Activated CD8-positive, alpha-beta T cell treated with anti-CD3 and anti-CD28 coated beads for 36 hours (primary cell): ENCODE data around the gene TTC16. TPM values are rescaled to one million over a fixed set of nuclear protein-coding genes. Genes with fewer than 3 reads are reported as not detected.

Source experiments
- ATAC-seq: fragments of 200-7000 bp; cut with Tn5 transposase; one replicate; pipeline ENCODE4 v1.10.0; 2021; ENCODE audit warnings: mild to moderate bottlenecking, moderate library complexity
- CTCF ChIA-PET: fragments of 350-600 bp; sonication (Branson Sonifier 250); formaldehyde crosslinking; loops from one replicate; lab custom pipeline; 2021; ENCODE audit warnings: antibody characterized with exemption; lab: Charles Lee
- POLR2A ChIA-PET: fragments of 350-600 bp; sonication (Branson Sonifier 250); formaldehyde crosslinking; loops from one replicate; lab custom pipeline; 2021; ENCODE audit warnings: antibody characterized with exemption; lab: Charles Lee
- DNase-seq: peaks from one replicate; pipeline ENCODE4 v3.0.0-alpha.2; 2020
- H3K27ac Mint-ChIP-seq: one replicate; pipeline ENCODE4 v1.8.0; 2021; ENCODE audit warnings: mild to moderate bottlenecking, mixed read lengths
- H3K27me3 Mint-ChIP-seq: one replicate; pipeline ENCODE4 v1.8.0; 2021; ENCODE audit warnings: mixed read lengths
- H3K36me3 Mint-ChIP-seq: one replicate; pipeline ENCODE4 v1.8.0; 2021; ENCODE audit warnings: low read depth, mixed read lengths
- H3K4me1 Mint-ChIP-seq: one replicate; pipeline ENCODE4 v1.8.0; 2021; ENCODE audit warnings: low read depth, mixed read lengths
- H3K4me3 Mint-ChIP-seq: one replicate; pipeline ENCODE4 v1.8.0; 2021; ENCODE audit warnings: mild to moderate bottlenecking, moderate library complexity, mixed read lengths
- H3K9me3 Mint-ChIP-seq: one replicate; pipeline ENCODE4 v1.8.0; 2021; ENCODE audit warnings: mixed read lengths
- intact Hi-C: fragments of 100-400 bp; cut with micrococcal nuclease; formaldehyde crosslinking; loops from one replicate; pipeline ENCODE4 v1.10.0; 2022
- total RNA-seq, 2 experiments: library from RNA; stranded (reverse); gene quantifications; one replicate each; pipeline ENCODE4 v1.2.3, GENCODE V29; 2021
- TF ChIP-seq, protein P1 (sequence below): fragments of 200-600 bp; IDR thresholded peaks from one replicate; pipeline ENCODE4 v1.8.0; 2022; ENCODE audit warnings: antibody characterized with exemption, mild to moderate bottlenecking

The TTC16 gene, protein sequence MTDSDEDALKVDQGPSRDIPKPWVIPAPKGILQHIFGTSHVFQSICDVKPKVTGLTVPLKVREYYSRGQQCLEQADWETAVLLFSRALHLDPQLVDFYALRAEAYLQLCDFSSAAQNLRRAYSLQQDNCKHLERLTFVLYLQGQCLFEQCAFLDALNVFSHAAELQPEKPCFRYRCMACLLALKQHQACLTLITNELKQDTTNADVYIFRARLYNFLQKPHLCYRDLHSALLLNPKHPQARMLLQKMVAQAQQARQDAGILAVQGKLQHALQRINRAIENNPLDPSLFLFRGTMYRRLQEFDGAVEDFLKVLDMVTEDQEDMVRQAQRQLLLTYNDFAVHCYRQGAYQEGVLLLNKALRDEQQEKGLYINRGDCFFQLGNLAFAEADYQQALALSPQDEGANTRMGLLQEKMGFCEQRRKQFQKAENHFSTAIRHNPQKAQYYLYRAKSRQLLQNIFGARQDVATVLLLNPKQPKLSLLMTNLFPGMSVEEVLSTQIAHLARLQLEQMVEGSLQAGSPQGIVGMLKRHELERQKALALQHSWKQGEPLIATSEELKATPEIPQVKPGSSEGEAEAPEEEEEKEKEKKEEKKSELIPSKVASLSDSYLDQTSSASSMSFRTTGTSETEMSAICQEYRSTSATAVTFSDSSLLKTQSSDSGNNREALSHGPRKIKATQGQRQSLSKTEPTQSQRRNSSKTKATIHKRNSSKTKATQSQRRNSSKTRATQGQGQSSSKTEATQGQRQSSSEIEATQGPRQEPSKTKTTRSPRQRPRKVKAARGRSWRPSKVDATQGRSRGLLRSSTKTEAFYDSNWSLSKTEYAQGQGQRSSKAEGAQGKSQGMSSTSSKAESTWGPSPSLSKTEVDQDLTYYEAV
- 1 to 10 TPM; 2.1 to 2.3 TPM for total RNA-seq

GRCh38 chr9:127715470-127716337 lies at the start of gene TTC16, which contains the start of gene PTRH1:
Gene TTC16 (plus strand): TSS chr9:127716079. CDS start chr9:127716146, 67 bp downstream.
Gene PTRH1 (minus strand): TSS chr9:127715663. CDS start chr9:127715639, 24 bp downstream.
- H3K27me3 Mint-ChIP-seq, result no peaks in the 10 kb centered on the region
- TF ChIP-seq, protein P1, sequence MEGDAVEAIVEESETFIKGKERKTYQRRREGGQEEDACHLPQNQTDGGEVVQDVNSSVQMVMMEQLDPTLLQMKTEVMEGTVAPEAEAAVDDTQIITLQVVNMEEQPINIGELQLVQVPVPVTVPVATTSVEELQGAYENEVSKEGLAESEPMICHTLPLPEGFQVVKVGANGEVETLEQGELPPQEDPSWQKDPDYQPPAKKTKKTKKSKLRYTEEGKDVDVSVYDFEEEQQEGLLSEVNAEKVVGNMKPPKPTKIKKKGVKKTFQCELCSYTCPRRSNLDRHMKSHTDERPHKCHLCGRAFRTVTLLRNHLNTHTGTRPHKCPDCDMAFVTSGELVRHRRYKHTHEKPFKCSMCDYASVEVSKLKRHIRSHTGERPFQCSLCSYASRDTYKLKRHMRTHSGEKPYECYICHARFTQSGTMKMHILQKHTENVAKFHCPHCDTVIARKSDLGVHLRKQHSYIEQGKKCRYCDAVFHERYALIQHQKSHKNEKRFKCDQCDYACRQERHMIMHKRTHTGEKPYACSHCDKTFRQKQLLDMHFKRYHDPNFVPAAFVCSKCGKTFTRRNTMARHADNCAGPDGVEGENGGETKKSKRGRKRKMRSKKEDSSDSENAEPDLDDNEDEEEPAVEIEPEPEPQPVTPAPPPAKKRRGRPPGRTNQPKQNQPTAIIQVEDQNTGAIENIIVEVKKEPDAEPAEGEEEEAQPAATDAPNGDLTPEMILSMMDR, result no peak
- peaks cover 36% of the 10 kb centered on the region for H3K4me1 Mint-ChIP-seq
- intact Hi-C loops, result no loop called here
- ChIA-PET POLR2A (interaction anchor here (0.8 to 4.1 kb wide), 12 partner anchors 9 to 268 kb away, joined by 3 to 26 read pairs (median 4); partner anchors contain the start of gene TOR2A), CTCF (interaction anchor here (0.6 to 4.1 kb wide), 7 partner anchors 17 to 179 kb away, joined by 3 to 25 read pairs (median 3); partner anchors contain the start of gene TOR2A)
- no peaks in the 10 kb centered on the region for H3K36me3 Mint-ChIP-seq
- DNase-seq, result peak; percentile 98
- ATAC-seq, result peak; percentile 95
- peak within 1 kb of the TSS; percentile 89 for H3K4me3 Mint-ChIP-seq
- no peaks in the 10 kb centered on the region for H3K9me3 Mint-ChIP-seq
- H3K27ac Mint-ChIP-seq, result peak within 1 kb of the TSS; percentile 93

DNA sequence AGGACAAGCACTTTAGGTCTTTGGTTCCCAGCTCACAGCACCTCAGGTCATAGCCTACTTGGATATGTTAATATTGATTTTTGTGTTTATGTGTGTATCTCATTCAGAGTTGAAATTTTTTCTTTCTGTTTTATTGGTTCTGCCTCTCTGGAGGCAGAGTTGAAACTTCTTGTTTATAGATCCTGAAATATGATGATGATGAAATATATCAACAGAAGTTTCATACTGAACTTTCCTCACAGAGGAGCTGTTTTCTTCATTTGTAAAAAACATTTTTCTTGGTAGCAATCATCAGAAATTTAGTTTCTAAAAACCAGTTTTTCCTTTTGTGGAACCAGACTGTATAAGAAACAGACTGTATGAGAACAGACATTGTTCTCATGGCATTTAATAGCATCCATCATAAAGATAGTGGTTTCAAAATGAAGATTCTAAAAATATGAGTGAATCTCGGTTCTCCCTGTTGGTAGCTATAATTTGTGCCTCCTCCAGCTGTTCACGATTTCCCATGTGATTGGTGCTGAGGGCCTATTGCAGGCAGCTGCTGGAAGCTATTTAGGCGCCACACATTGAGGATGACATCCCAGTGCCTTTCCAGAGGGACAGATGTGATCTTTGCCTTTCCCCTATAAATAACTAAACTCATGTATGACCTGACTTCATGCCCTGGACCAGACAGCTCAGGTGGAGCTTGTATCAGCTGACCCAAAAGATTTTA lies 48.6 kb upstream of the TTC16 start:
- ATAC-seq, result no peak
- ChIA-PET CTCF (interaction anchor here (0.5 to 1.2 kb wide), 2 partner anchors 67 to 142 kb away, joined by 3 to 5 read pairs; partner anchors contain the start of gene TOR2A), POLR2A (interaction anchor here (0.7 kb wide), 1 partner anchor 243 kb away, joined by 4 read pairs; the partner anchor contains the start of gene ZNF79)
- TF ChIP-seq, protein P1, result no peak
- intact Hi-C loops, result no loop called here
- Mint-ChIP-seq H3K36me3 (no peaks in the 10 kb centered on the region), H3K9me3 (no peaks in the 10 kb centered on the region), H3K4me3 (no peak overlapping the region), H3K27ac (no peak overlapping the region), H3K27me3 (no peaks in the 10 kb centered on the region), H3K4me1 (no peaks in the 10 kb centered on the region)
- DNase-seq, result no peak

- Mint-ChIP-seq H3K4me3 (no peak overlapping the region), H3K27ac (no peak overlapping the region), H3K4me1 (no peaks in the 10 kb centered on the region), H3K27me3 (no peaks in the 10 kb centered on the region), H3K9me3 (no peaks in the 10 kb centered on the region), H3K36me3 (no peaks in the 10 kb centered on the region)
- TF ChIP-seq, protein P1, result no peak
- CTCF ChIA-PET, result interaction anchor here (1.5 kb wide), 1 partner anchor 13 kb away, joined by 3 read pairs; no protein-coding TSS in a partner anchor
- POLR2A ChIA-PET, result no interaction called here
- ATAC-seq (no peak), DNase-seq (no peak)
- intact Hi-C loops, result no loop called here
Measured at GRCh38 chr9:127667906-127668305, 48.0 kb upstream of the TTC16 start.

GRCh38 chr9:127673234-127673633 lies 42.6 kb upstream of the TTC16 start:
- no peaks in the 10 kb centered on the region for H3K4me1 Mint-ChIP-seq
- H3K4me3 Mint-ChIP-seq, result no peak overlapping the region
- H3K36me3 Mint-ChIP-seq, result no peaks in the 10 kb centered on the region
- H3K9me3 Mint-ChIP-seq, result no peaks in the 10 kb centered on the region
- CTCF ChIA-PET, result no interaction called here
- no peak for DNase-seq
- POLR2A ChIA-PET, result no interaction called here
- no peaks in the 10 kb centered on the region for H3K27me3 Mint-ChIP-seq
- TF ChIP-seq, protein P1, result no peak
- intact Hi-C loops, result no loop called here
- no peak overlapping the region for H3K27ac Mint-ChIP-seq
- no peak for ATAC-seq
